ENCODE results near the gene ZNRF2.

Gene ZNRF2

GRCh38 chr7:30389791-30390190 is 105.4 kb downstream of the ZNRF2 start:
- Histone ChIP-seq H3K4me3 (ENCODE audit: low read depth, low read length) (no peak overlapping the region), H3K4me1 (peaks cover 2% of the 10 kb centered on the region), H3K36me3 (ENCODE audit: control insufficient read depth, insufficient read depth, low read length) (no peaks in the 10 kb centered on the region), H2AFZ (no peak overlapping the region), H3K79me2 (no peaks in the 10 kb centered on the region), H3K9me3 (ENCODE audit: control insufficient read depth, low read length) (no peaks in the 10 kb centered on the region), H3K4me2 (ENCODE audit: low read length) (no peak overlapping the region), H3K9ac (no peak overlapping the region), H3K27me3 (ENCODE audit: control insufficient read depth, insufficient read depth, low read length) (no peaks in the 10 kb centered on the region), H3K27ac (no peak overlapping the region)
- no peak for TF ChIP-seq CTCF (IDR thresholded peaks at IDR 0.05)

DNA sequence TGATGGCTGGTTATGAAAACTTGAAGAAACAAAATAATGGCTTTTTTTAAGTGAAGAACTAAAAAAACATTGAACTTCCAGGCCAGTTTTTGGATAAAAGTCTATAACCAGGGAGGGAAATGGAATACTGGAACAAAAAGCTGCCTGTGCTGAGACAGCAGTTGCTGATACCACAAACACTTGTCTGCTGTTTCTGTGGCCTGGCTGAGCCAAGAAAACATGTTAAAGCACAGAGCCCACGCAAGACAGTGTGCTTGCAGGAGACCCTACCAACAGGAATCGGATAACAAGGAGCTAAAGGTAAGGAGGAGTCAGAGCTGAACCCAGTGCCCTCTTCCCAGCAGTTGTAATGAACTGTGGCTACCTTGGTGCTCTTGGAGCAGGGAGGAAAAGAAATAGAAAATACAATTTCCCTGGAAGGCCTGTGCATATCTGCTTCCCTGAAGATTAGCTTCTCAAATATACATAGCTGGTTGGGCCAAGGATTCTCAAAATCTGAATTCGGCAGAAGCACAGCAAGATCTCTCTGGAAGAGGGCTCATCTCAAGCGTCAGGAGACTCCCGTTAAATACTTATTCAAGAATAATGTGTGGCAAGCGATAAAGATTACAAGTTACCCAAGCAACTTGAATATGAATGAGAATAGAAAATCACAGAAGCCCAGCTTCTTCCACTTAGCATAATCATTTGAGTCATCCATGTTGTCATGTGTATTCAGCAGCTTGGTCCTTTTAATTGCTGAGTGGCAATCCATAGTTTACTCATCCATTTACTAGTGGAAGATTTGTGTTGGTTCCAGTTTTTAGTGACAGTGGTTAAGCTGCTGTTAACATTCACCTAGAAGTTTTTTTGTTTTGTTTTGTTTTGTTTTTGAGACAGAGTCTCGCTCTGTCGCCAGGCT is 106.6 kb downstream of the ZNRF2 start:
- Histone ChIP-seq H3K9me3 (ENCODE audit: control insufficient read depth, low read length) (no peaks in the 10 kb centered on the region), H2AFZ (no peak overlapping the region), H3K36me3 (ENCODE audit: control insufficient read depth, insufficient read depth, low read length) (no peaks in the 10 kb centered on the region), H3K4me2 (ENCODE audit: low read length) (no peak overlapping the region), H3K79me2 (no peaks in the 10 kb centered on the region), H3K27ac (no peak overlapping the region), H3K9ac (no peak overlapping the region), H3K4me1 (peaks cover 2% of the 10 kb centered on the region), H3K27me3 (ENCODE audit: control insufficient read depth, insufficient read depth, low read length) (no peaks in the 10 kb centered on the region), H3K4me3 (ENCODE audit: low read depth, low read length) (no peak overlapping the region)
- TF ChIP-seq CTCF (IDR thresholded peaks at IDR 0.05) = no peak

DNA sequence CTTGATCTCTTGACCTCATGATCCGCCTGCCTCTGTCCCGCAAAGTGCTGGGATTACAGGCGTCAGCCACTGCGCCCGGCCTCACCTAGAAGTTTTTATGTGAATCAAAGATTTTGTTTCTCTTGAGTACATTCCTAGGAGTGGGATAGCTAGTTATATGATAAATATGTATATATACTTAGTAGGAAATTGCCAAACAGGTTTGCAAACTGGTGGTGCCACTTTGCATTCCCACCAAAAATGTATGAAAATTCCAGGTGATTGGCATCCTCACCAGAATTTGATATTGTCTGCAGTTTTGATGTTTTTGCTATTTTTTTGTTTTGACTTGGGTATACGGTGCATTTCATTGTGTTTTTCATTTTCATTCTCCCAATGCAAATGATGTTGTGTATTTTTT is 107.4 kb downstream of the ZNRF2 start:
- no peaks in the 10 kb centered on the region for H3K27me3 ChIP-seq (ENCODE audit: control insufficient read depth, insufficient read depth, low read length)
- no peak overlapping the region for H3K27ac ChIP-seq
- no peak overlapping the region for H2AFZ ChIP-seq
- no peaks in the 10 kb centered on the region for H3K79me2 ChIP-seq
- H3K9ac ChIP-seq = no peak overlapping the region
- H3K36me3 ChIP-seq (ENCODE audit: control insufficient read depth, insufficient read depth, low read length) = no peaks in the 10 kb centered on the region
- H3K4me2 ChIP-seq (ENCODE audit: low read length) = no peak overlapping the region
- TF ChIP-seq CTCF (IDR thresholded peaks at IDR 0.05) = no peak
- no peak overlapping the region for H3K4me3 ChIP-seq (ENCODE audit: low read depth, low read length)
- H3K9me3 ChIP-seq (ENCODE audit: control insufficient read depth, low read length) = no peaks in the 10 kb centered on the region
- peaks cover 2% of the 10 kb centered on the region for H3K4me1 ChIP-seq

DNA sequence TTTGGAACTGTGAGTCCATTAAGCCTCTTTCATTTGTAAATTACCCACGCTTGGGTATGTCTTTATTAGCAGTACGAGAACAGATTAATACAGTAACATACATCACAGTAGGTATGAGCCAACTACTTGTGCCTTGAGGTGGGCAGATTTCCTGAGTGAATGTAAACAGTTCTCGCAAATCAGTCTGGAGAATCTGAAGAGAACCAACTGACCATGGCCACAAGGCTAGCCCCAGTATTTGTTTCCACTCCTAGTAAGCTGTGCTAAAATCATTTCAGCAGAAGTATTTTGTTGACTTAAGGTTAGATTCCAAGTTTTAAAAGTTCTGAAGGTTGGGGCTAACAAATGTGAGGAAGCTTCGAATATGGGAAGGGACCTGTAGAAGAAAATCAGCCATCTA is 111.3 kb downstream of the ZNRF2 start:
- no peak overlapping the region for H3K4me2 ChIP-seq (ENCODE audit: low read length)
- no peaks in the 10 kb centered on the region for H3K79me2 ChIP-seq
- TF ChIP-seq CTCF (IDR thresholded peaks at IDR 0.05) = no peak
- no peaks in the 10 kb centered on the region for H3K4me1 ChIP-seq
- no peaks in the 10 kb centered on the region for H3K27me3 ChIP-seq (ENCODE audit: control insufficient read depth, insufficient read depth, low read length)
- H3K27ac ChIP-seq = no peak overlapping the region
- H2AFZ ChIP-seq = no peak overlapping the region
- H3K4me3 ChIP-seq (ENCODE audit: low read depth, low read length) = no peak overlapping the region
- no peaks in the 10 kb centered on the region for H3K36me3 ChIP-seq (ENCODE audit: control insufficient read depth, insufficient read depth, low read length)
- no peak overlapping the region for H3K9ac ChIP-seq
- H3K9me3 ChIP-seq (ENCODE audit: control insufficient read depth, low read length) = no peaks in the 10 kb centered on the region

- peak overlapping the region; percentile 36 for H2AFZ ChIP-seq
- TF ChIP-seq CTCF (IDR thresholded peaks at IDR 0.05) = no peak
- H3K4me3 ChIP-seq (ENCODE audit: low read depth, low read length) = no peak overlapping the region
These were observed 112.0 kb downstream of the ZNRF2 start for GRCh38 chr7:30396389-30396788.

More at GRCh38 chr7:30396389-30396788, 112.0 kb downstream of the ZNRF2 start:
- Histone ChIP-seq H3K4me1 (no peaks in the 10 kb centered on the region), H3K9me3 (ENCODE audit: control insufficient read depth, low read length) (no peaks in the 10 kb centered on the region), H3K27ac (no peak overlapping the region), H3K4me2 (ENCODE audit: low read length) (no peak overlapping the region), H3K27me3 (ENCODE audit: control insufficient read depth, insufficient read depth, low read length) (no peaks in the 10 kb centered on the region), H3K9ac (no peak overlapping the region), H3K79me2 (no peaks in the 10 kb centered on the region), H3K36me3 (ENCODE audit: control insufficient read depth, insufficient read depth, low read length) (no peaks in the 10 kb centered on the region)
